Natural killer cell (primary cell): ENCODE results near the gene AHRR. TPM values are rescaled to one million over a fixed set of nuclear protein-coding genes. Genes with fewer than 3 reads are reported as not detected.
"Not testable (repeated sequence)": the region's sequence is repeated elsewhere in the genome, so short reads cannot be mapped to it uniquely, and the experiment has no call there.

ENCODE experiments used
- ATAC-seq, 3 donors: fragments of 150-1000 bp in 2 of 3; fragments of 200-7000 bp in 1 of 3; cut with Tn5 transposase; 1 replicate in 1 of 3; 2 replicates in 2 of 3; pipeline ENCODE4 v1.10.0; 2021; ENCODE audit warnings: mild to moderate bottlenecking in 2 of 3, moderate library complexity in 2 of 3
- DNase-seq, 2 donors: peaks; one replicate each; pipeline versions ENCODE4 v3.0.0 to v3.0.0-alpha.2; 2013 to 2021; ENCODE audit warnings: mixed read lengths in 1 of 2
- H3K27ac ChIP-seq: one replicate; pipeline ENCODE4 v1.5.1; 2013; ENCODE audit warnings: mild to moderate bottlenecking, low read length
- H3K27me3 ChIP-seq: one replicate; pipeline ENCODE4 v1.6.1; 2013; ENCODE audit warnings: low read length; ENCODE audit not compliant: control insufficient read depth, insufficient read depth
- H3K36me3 ChIP-seq: one replicate; pipeline ENCODE4 v1.6.1; 2013; ENCODE audit warnings: low read length; ENCODE audit not compliant: control insufficient read depth, insufficient read depth
- H3K4me1 ChIP-seq: one replicate; pipeline ENCODE4 v1.6.1; 2013; ENCODE audit warnings: low read length; ENCODE audit not compliant: control insufficient read depth, insufficient read depth
- H3K4me3 ChIP-seq: one replicate; pipeline ENCODE4 v1.5.1; 2013; ENCODE audit warnings: low read length
- H3K9me3 ChIP-seq: one replicate; pipeline ENCODE4 v1.6.1; 2013; ENCODE audit warnings: low read length; ENCODE audit not compliant: control insufficient read depth, insufficient read depth
- H3K27ac Mint-ChIP-seq, 2 donors: one replicate each; pipeline ENCODE4 v1.8.0; 2022; ENCODE audit warnings: mild to moderate bottlenecking in 2 of 2, mixed read lengths in 2 of 2, moderate library complexity in 1 of 2
- H3K27me3 Mint-ChIP-seq, 2 donors: one replicate each; pipeline ENCODE4 v1.8.0; 2022; ENCODE audit warnings: low read depth in 2 of 2, mixed read lengths in 2 of 2
- H3K36me3 Mint-ChIP-seq: one replicate; pipeline ENCODE4 v1.8.0; 2022; ENCODE audit warnings: mixed read lengths
- H3K4me1 Mint-ChIP-seq, 2 donors: one replicate each; pipeline ENCODE4 v1.8.0; 2022; ENCODE audit warnings: mixed read lengths in 2 of 2
- H3K4me3 Mint-ChIP-seq: one replicate; pipeline ENCODE4 v1.8.0; 2022; ENCODE audit warnings: mild to moderate bottlenecking, moderate library complexity, mixed read lengths
- H3K9me3 Mint-ChIP-seq, 2 donors: one replicate each; pipeline ENCODE4 v1.8.0; 2022; ENCODE audit warnings: mixed read lengths in 2 of 2
- WGBS: methylation state at CpG from one replicate; pipeline ENCODE4 v1.1.7; 2013; ENCODE audit warnings: missing lambda C conversion rate; ENCODE audit not compliant: insufficient coverage; 5-methylcytosine and 5-hydroxymethylcytosine counted together
- intact Hi-C: fragments of 100-400 bp; cut with micrococcal nuclease; formaldehyde crosslinking; loops from one replicate; pipeline ENCODE4 v1.14.2; 2022
- total RNA-seq, 4 donors: library from RNA; stranded (reverse); fragments of 120-200 nt in 1 of 4; gene quantifications; one replicate each; pipeline versions ENCODE4 v1.2.3 to v1.2.4, GENCODE V29; 2013 to 2022
- TF ChIP-seq, protein P1 (sequence below): fragments of 200-600 bp; IDR thresholded peaks from one replicate; pipeline ENCODE4 v1.8.0; 2022; ENCODE audit warnings: antibody characterized with exemption

The AHRR gene
- total RNA-seq, 3 donors from 2014 or later (not counting 1 experiment from before 2014, with no cell fraction given) = 0.88 to 1.4 (median 1.2) TPM

GRCh38 chr5:472656-473550 lies 151.4 kb downstream of the AHRR start:
- Mint-ChIP-seq H3K4me1 (peaks cover 5 to 27% of the 10 kb centered on the region in 2 donors), H3K27ac (peak overlapping the region in 1 of 2 donors; percentile 75), H3K9me3 (no peaks in the 10 kb centered on the region), H3K27me3 (peaks cover 0 to 15% of the 10 kb centered on the region in 2 donors), H3K4me3 (peak overlapping the region; percentile 67), H3K36me3 (no peaks in the 10 kb centered on the region)
- peak; percentile 85 to 94 (median 89) for ATAC-seq
- intact Hi-C loops = no loop called here
- TF ChIP-seq, protein P1, sequence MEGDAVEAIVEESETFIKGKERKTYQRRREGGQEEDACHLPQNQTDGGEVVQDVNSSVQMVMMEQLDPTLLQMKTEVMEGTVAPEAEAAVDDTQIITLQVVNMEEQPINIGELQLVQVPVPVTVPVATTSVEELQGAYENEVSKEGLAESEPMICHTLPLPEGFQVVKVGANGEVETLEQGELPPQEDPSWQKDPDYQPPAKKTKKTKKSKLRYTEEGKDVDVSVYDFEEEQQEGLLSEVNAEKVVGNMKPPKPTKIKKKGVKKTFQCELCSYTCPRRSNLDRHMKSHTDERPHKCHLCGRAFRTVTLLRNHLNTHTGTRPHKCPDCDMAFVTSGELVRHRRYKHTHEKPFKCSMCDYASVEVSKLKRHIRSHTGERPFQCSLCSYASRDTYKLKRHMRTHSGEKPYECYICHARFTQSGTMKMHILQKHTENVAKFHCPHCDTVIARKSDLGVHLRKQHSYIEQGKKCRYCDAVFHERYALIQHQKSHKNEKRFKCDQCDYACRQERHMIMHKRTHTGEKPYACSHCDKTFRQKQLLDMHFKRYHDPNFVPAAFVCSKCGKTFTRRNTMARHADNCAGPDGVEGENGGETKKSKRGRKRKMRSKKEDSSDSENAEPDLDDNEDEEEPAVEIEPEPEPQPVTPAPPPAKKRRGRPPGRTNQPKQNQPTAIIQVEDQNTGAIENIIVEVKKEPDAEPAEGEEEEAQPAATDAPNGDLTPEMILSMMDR = no peak
- peak overlapping the region; percentile 69 for H3K4me3 ChIP-seq
- peaks cover 17% of the 10 kb centered on the region for H3K27me3 ChIP-seq
- H3K27ac ChIP-seq = peak overlapping the region; percentile 1
- H3K9me3 ChIP-seq = no peaks in the 10 kb centered on the region
- peak; percentile 83 to 94 for DNase-seq
- under 1% methylated on average over 137 of the region's 137 CpGs for WGBS
- peaks cover 2% of the 10 kb centered on the region for H3K36me3 ChIP-seq
- H3K4me1 ChIP-seq = peaks cover 33% of the 10 kb centered on the region

DNA sequence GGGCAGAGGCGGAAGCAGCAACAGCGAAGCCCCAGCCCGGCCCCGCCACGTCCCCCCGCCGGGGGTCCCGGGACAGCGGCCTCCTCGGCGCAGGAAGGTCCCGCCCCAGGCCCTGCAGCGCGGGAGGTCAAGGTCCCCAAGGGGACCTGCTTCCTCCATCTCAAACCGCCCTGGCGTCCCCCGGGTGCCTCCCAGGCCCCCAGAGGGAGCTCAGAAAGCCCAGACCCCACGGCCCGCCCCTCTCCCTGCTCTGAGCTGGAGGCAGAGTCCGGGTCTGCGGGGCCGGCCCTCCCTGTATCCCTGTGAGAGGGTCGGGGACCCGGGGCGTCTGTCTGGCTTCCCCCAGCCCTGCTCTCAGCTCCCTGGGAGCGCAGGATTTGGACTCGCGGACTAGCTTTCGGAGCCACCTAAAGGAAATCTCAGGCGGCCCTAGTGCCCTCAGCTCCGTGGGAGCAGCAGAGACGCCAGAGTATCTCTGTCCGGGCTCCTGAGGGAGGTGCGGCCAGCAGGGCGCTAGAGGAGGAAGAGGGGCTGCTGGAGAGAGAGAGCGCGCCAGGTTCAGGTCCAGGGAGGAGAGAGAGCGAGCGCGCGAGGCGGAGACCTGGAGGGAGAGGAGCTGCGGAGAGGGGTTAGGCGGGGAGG lies 152.2 kb downstream of the AHRR start:
- H3K4me1 Mint-ChIP-seq = peaks cover 5 to 27% of the 10 kb centered on the region in 2 donors
- TF ChIP-seq, protein P1 = no peak
- H3K9me3 Mint-ChIP-seq = no peaks in the 10 kb centered on the region
- peak overlapping the region; percentile 90 for H3K4me3 Mint-ChIP-seq
- Histone ChIP-seq H3K4me1 (peaks cover 33% of the 10 kb centered on the region), H3K9me3 (no peaks in the 10 kb centered on the region), H3K27me3 (peaks cover 17% of the 10 kb centered on the region), H3K36me3 (peaks cover 2% of the 10 kb centered on the region), H3K27ac (no peak overlapping the region), H3K4me3 (peak overlapping the region; percentile 69)
- peak in 1 of 2 donors; percentile 54 for DNase-seq
- intact Hi-C loops = no loop called here
- H3K27ac Mint-ChIP-seq = peak overlapping the region; percentile 18 to 77
- no peak for ATAC-seq
- WGBS = under 1% methylated on average over 44 of the region's 44 CpGs
- peaks cover 0 to 15% of the 10 kb centered on the region in 2 donors for H3K27me3 Mint-ChIP-seq
- no peaks in the 10 kb centered on the region for H3K36me3 Mint-ChIP-seq

DNA sequence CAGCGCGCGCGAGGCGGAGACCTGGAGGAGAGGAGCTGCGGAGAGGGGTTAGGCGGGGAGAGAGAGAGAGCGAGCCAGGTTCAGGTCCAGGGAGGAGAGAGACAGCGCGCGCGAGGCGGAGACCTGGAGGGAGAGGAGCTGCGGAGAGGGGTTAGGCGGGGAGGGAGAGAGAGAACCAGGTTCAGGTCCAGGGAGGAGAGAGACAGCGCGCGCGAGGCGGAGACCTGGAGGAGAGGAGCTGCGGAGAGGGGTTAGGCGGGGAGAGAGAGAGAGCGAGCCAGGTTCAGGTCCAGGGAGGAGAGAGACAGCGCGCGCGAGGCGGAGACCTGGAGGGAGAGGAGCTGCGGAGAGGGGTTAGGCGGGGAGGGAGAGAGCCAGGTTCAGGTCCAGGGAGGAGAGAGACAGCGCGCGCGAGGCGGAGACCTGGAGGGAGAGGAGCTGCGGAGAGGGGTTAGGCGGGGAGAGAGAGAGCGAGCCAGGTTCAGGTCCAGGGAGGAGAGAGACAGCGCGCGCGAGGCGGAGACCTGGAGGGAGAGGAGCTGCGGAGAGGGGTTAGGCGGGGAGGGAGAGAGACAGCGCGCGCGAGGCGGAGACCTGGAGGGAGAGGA lies 152.8 kb downstream of the AHRR start:
- Mint-ChIP-seq H3K4me1 (peaks cover 5 to 25% of the 10 kb centered on the region in 2 donors), H3K4me3 (peak overlapping the region; percentile 82), H3K27me3 (peaks cover 0 to 15% of the 10 kb centered on the region in 2 donors), H3K27ac (peak overlapping the region in 1 of 2 donors; percentile 77)
- H3K36me3 ChIP-seq, intact Hi-C loops, ATAC-seq, H3K36me3 Mint-ChIP-seq, H3K27ac ChIP-seq, DNase-seq, H3K9me3 ChIP-seq, H3K9me3 Mint-ChIP-seq: not testable (repeated sequence)
- 2% methylated on average over 45 of the region's 50 CpGs for WGBS
- H3K4me3 ChIP-seq = peak overlapping the region; percentile 69
- H3K27me3 ChIP-seq = peaks cover 17% of the 10 kb centered on the region
- peaks cover 33% of the 10 kb centered on the region for H3K4me1 ChIP-seq
